HEK293T (cell line): ENCODE results near the gene NRM.

ENCODE experiments used
- ARNT ChIP-seq: fragments of 450-650 bp; IDR thresholded peaks from 2 replicates; pipeline ENCODE4 v1.6.1; 2017; ENCODE audit warnings: mild to moderate bottlenecking
- BHLHE40 ChIP-seq: fragments of 450-650 bp; IDR thresholded peaks from 2 replicates; pipeline ENCODE4 v1.6.1; 2016; ENCODE audit warnings: mild to moderate bottlenecking, moderate library complexity, borderline replicate concordance
- FOXA1 ChIP-seq: fragments of 450-650 bp; IDR thresholded peaks from 2 replicates; pipeline ENCODE4 v1.6.1; 2016; ENCODE audit warnings: mild to moderate bottlenecking
- FOXM1 ChIP-seq: fragments of 450-650 bp; IDR thresholded peaks from 2 replicates; pipeline ENCODE4 v1.6.1; 2017; ENCODE audit warnings: mild to moderate bottlenecking, borderline replicate concordance
- HDGF ChIP-seq: fragments of 450-650 bp; IDR thresholded peaks from 2 replicates; pipeline ENCODE4 v1.6.1; 2017; ENCODE audit warnings: antibody characterized with exemption, borderline replicate concordance
- L3MBTL2 ChIP-seq: fragments of 450-650 bp; conservative IDR thresholded peaks from 2 replicates; pipeline ENCODE4 v1.6.1; 2016; ENCODE audit warnings: mild to moderate bottlenecking
- LEF1 ChIP-seq: fragments of 450-650 bp; IDR thresholded peaks from 2 replicates; pipeline ENCODE4 v1.6.1; 2017; ENCODE audit warnings: mild to moderate bottlenecking, borderline replicate concordance
- NFRKB ChIP-seq: fragments of 450-650 bp; IDR thresholded peaks from 2 replicates; pipeline ENCODE4 v1.6.1; 2016; ENCODE audit warnings: mild to moderate bottlenecking, moderate library complexity
- SP1 ChIP-seq: fragments of 450-650 bp; IDR thresholded peaks from 2 replicates; pipeline ENCODE4 v1.6.1; 2017
- SUZ12 ChIP-seq: fragments of 450-650 bp; IDR thresholded peaks from 2 replicates; pipeline ENCODE4 v1.6.1; 2016; ENCODE audit warnings: mild to moderate bottlenecking
- TARDBP ChIP-seq: fragments of 450-650 bp; IDR thresholded peaks from 2 replicates; pipeline ENCODE4 v1.6.1; 2016
- ZNF384 ChIP-seq: fragments of 450-650 bp; IDR thresholded peaks from 2 replicates; pipeline ENCODE4 v1.6.1; 2016
- TF ChIP-seq, protein P1 (sequence below): fragments of 450-650 bp; IDR thresholded peaks from 2 replicates; pipeline ENCODE4 v1.6.1; 2016

DNA sequence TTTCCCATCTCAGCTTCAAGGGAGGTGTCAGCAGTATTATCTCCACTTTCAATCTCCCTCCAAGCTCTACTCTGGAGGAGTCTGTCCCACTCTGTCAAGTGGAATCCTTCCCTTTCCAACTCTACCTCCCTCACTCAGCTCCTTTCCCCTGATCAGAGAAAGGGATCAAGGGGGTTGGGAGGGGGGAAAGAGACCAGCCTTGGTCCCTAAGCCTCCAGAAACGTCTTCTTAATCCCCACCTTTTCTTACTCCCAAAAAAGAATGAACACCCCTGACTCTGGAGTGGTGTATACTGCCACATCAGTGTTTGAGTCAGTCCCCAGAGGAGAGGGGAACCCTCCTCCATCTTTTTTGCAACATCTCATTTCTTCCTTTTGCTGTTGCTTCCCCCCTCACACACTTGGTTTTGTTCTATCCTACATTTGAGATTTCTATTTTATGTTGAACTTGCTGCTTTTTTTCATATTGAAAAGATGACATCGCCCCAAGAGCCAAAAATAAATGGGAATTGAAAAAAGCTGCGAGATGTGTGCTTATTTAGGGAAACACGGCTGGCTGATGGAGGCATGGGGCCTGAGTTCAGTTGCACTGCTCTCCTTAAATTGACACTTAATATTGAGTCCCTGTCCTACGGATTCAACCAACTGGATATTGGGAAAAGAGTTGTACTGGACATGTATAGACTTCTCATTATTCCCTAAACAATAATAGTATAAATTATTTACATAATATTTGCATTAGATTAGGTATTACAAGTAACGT is 34.3 kb upstream of the NRM start:
- TF ChIP-seq SUZ12 = no peak
- TF ChIP-seq FOXM1 = no peak
- TF ChIP-seq HDGF = no peak
- no peak for TF ChIP-seq TARDBP
- TF ChIP-seq BHLHE40 = no peak
- no peak for TF ChIP-seq SP1
- TF ChIP-seq NFRKB = no peak
- no peak for TF ChIP-seq LEF1
- TF ChIP-seq ARNT = no peak
- no peak for TF ChIP-seq ZNF384
- TF ChIP-seq, protein P1, sequence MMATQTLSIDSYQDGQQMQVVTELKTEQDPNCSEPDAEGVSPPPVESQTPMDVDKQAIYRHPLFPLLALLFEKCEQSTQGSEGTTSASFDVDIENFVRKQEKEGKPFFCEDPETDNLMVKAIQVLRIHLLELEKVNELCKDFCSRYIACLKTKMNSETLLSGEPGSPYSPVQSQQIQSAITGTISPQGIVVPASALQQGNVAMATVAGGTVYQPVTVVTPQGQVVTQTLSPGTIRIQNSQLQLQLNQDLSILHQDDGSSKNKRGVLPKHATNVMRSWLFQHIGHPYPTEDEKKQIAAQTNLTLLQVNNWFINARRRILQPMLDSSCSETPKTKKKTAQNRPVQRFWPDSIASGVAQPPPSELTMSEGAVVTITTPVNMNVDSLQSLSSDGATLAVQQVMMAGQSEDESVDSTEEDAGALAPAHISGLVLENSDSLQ = no peak
- TF ChIP-seq L3MBTL2 = no peak
- TF ChIP-seq FOXA1 = no peak
